DND-41 (cell line): Measurements from ENCODE around the gene LRRN4CL.

Experiments used
- ATAC-seq: fragments of 200-7000 bp; cut with Tn5 transposase; 3 replicates; pipeline ENCODE4 v1.9.1; 2021; ENCODE audit warnings: low read depth; ENCODE audit not compliant: insufficient read depth
- DNase-seq: peaks from one replicate; pipeline ENCODE4 v3.0.0-alpha.2; 2020
- H2AFZ ChIP-seq: 2 replicates; pipeline ENCODE4 v1.6.0; 2012; ENCODE audit warnings: low read depth, low read length
- H3K27ac ChIP-seq: 2 replicates; pipeline ENCODE4 v1.5.1; 2012; ENCODE audit warnings: low read length, inconsistent platforms
- H3K27me3 ChIP-seq: fragments of 200-600 bp; sonication (generic); 2 replicates; pipeline ENCODE4 v1.6.0; 2012; ENCODE audit warnings: low read length, mild to moderate bottlenecking, inconsistent platforms; ENCODE audit not compliant: insufficient read depth, poor library complexity
- H3K36me3 ChIP-seq: 2 replicates; pipeline ENCODE4 v1.5.1; 2012; ENCODE audit warnings: low read length, inconsistent platforms; ENCODE audit not compliant: insufficient read depth
- H3K4me1 ChIP-seq: 2 replicates; pipeline ENCODE4 v1.5.1; 2012; ENCODE audit warnings: mild to moderate bottlenecking, low read length; ENCODE audit not compliant: insufficient read depth
- H3K4me2 ChIP-seq: 2 replicates; pipeline ENCODE4 v1.6.0; 2012; ENCODE audit warnings: mild to moderate bottlenecking, moderate library complexity, low read length, inconsistent platforms; ENCODE audit not compliant: insufficient read depth
- H3K4me3 ChIP-seq, 2 experiments: fragments of 200-600 bp in 1 of 2; shearing (Covaris generic) in 1 of 2; 2 replicates each; pipeline ENCODE4 v1.5.1; 2012 to 2016; ENCODE audit warnings: inconsistent platforms in 2 of 2, low read length in 2 of 2, mild to moderate bottlenecking in 2 of 2, low read depth in 1 of 2, moderate library complexity in 1 of 2
- H3K79me2 ChIP-seq: 2 replicates; pipeline ENCODE4 v1.6.0; 2012; ENCODE audit warnings: low read length, inconsistent platforms; ENCODE audit not compliant: insufficient read depth
- H3K9ac ChIP-seq: 2 replicates; pipeline ENCODE4 v1.6.0; 2012; ENCODE audit warnings: low read depth, mild to moderate bottlenecking, inconsistent platforms, low read length, moderate library complexity
- H3K9me3 ChIP-seq: 2 replicates; pipeline ENCODE4 v1.5.1; 2012; ENCODE audit warnings: low read length, moderate library complexity, mild to moderate bottlenecking, inconsistent platforms; ENCODE audit not compliant: insufficient read depth, severe bottlenecking
- H4K20me1 ChIP-seq: 2 replicates; pipeline ENCODE4 v1.6.0; 2012; ENCODE audit warnings: low read length; ENCODE audit not compliant: insufficient read depth
- CTCF ChIP-seq: IDR thresholded peaks from 2 replicates; pipeline ENCODE4 v1.5.1; 2012; ENCODE audit warnings: borderline replicate concordance, low read length, moderate library complexity, mild to moderate bottlenecking; ENCODE audit not compliant: poor library complexity, severe bottlenecking; ENCODE audit errors: extremely low read depth
- EZH2 ChIP-seq: IDR thresholded peaks from 3 replicates; pipeline ENCODE4 v1.6.1; 2012; ENCODE audit warnings: borderline replicate concordance, low read depth, mild to moderate bottlenecking, moderate library complexity, low read length, inconsistent platforms; ENCODE audit not compliant: severe bottlenecking

The LRRN4CL gene

GRCh38 chr11:62707277-62707861 lies 18.0 kb upstream of the LRRN4CL start, which contains the start of the genes BSCL2 and GNG3:
Gene BSCL2 (minus strand): TSS chr11:62707424. CDS start chr11:62707195, 229 bp downstream.
Gene GNG3 (plus strand): TSS chr11:62707676. CDS start chr11:62708296, 620 bp downstream.
- H4K20me1 ChIP-seq: no peaks in the 10 kb centered on the region
- DNase-seq: peak; percentile 40
- peak within 1 kb of the TSS; percentile 83 for H3K9ac ChIP-seq
- TF ChIP-seq EZH2: no peak
- no peak for TF ChIP-seq CTCF
- peaks cover 23% of the 10 kb centered on the region for H3K36me3 ChIP-seq
- no peaks in the 10 kb centered on the region for H3K9me3 ChIP-seq
- peaks cover 52% of the 10 kb centered on the region for H3K4me1 ChIP-seq
- H3K79me2 ChIP-seq: peaks cover 22% of the 10 kb centered on the region
- peak within 1 kb of the TSS; percentile 81 for H3K27ac ChIP-seq
- ATAC-seq: no peak
- peak within 1 kb of the TSS in 1 of 2 experiments; percentile 88; a peak in 3 of 4 replicates for H3K4me3 ChIP-seq
- peak within 1 kb of the TSS; percentile 97 for H3K4me2 ChIP-seq
- H2AFZ ChIP-seq: peak within 1 kb of the TSS; percentile 80
- H3K27me3 ChIP-seq: no peaks in the 10 kb centered on the region

GRCh38 chr11:62706850-62707247 lies 17.5 kb upstream of the LRRN4CL start:
- Histone ChIP-seq H3K79me2 (peaks cover 22% of the 10 kb centered on the region), H3K4me3 (peak overlapping the region in 1 of 2 experiments; percentile 88; a peak in 2 of 4 replicates), H3K27me3 (no peaks in the 10 kb centered on the region), H4K20me1 (no peaks in the 10 kb centered on the region), H2AFZ (peak overlapping the region; percentile 80), H3K4me2 (peak overlapping the region; percentile 97), H3K9me3 (no peaks in the 10 kb centered on the region), H3K36me3 (peaks cover 19% of the 10 kb centered on the region), H3K27ac (peak overlapping the region; percentile 72), H3K9ac (peak overlapping the region; percentile 83), H3K4me1 (peaks cover 52% of the 10 kb centered on the region)
- DNase-seq (no peak), ATAC-seq (no peak)
- TF ChIP-seq CTCF: no peak
- TF ChIP-seq EZH2: no peak

- peaks cover 22% of the 10 kb centered on the region for H3K79me2 ChIP-seq
- peaks cover 14% of the 10 kb centered on the region for H3K36me3 ChIP-seq
- peak overlapping the region; percentile 96 for H3K27ac ChIP-seq
- H3K9me3 ChIP-seq: no peaks in the 10 kb centered on the region
- H3K4me2 ChIP-seq: peak overlapping the region; percentile 97
- peaks cover 52% of the 10 kb centered on the region for H3K4me1 ChIP-seq
- ATAC-seq: peak; percentile 78
- no peaks in the 10 kb centered on the region for H4K20me1 ChIP-seq
- no peaks in the 10 kb centered on the region for H3K27me3 ChIP-seq
- peak; percentile 97 for DNase-seq
- H3K4me3 ChIP-seq: peak overlapping the region; percentile 44 to 88
- peak overlapping the region; percentile 94 for H2AFZ ChIP-seq
- H3K9ac ChIP-seq: peak overlapping the region; percentile 83
- TF ChIP-seq EZH2: no peak
- TF ChIP-seq CTCF: no peak
Measured at GRCh38 chr11:62705880-62706849, 16.8 kb upstream of the LRRN4CL start.
